B cell (primary cell): ENCODE results near the gene IFT22. TPM values are rescaled to one million over a fixed set of nuclear protein-coding genes. Genes with fewer than 3 reads are reported as not detected.

Experiments used
- ATAC-seq: fragments of 200-7000 bp; cut with Tn5 transposase; one replicate; pipeline ENCODE4 v1.10.0; 2021; ENCODE audit warnings: low read depth, mild to moderate bottlenecking, moderate number of reproducible peaks, moderate library complexity
- CTCF ChIA-PET: fragments of 350-600 bp; sonication (Branson Sonifier 250); formaldehyde crosslinking; loops from one replicate; lab custom pipeline; 2021; ENCODE audit warnings: antibody characterized with exemption, inconsistent platforms; lab: Charles Lee
- POLR2A ChIA-PET: fragments of 350-600 bp; sonication (Branson Sonifier 250); formaldehyde crosslinking; loops from one replicate; lab custom pipeline; 2021; ENCODE audit warnings: antibody characterized with exemption; lab: Charles Lee
- DNase-seq: peaks from one replicate; pipeline ENCODE4 v3.0.0; 2013
- H2AFZ ChIP-seq: 2 replicates; pipeline ENCODE4 v1.6.1; 2012; ENCODE audit warnings: mild to moderate bottlenecking, low read depth, low read length; ENCODE audit not compliant: insufficient read depth, poor library complexity, severe bottlenecking
- H3K27ac ChIP-seq, 2 donors: 1 replicate in 1 of 2; 2 replicates in 1 of 2; pipeline ENCODE4 v1.5.1; 2012 to 2013; ENCODE audit warnings: low read length in 2 of 2, mild to moderate bottlenecking in 2 of 2, moderate library complexity in 1 of 2
- H3K27me3 ChIP-seq, 4 experiments: fragments of 200-600 bp in 1 of 4; sonication (generic) in 1 of 4; replicated peaks in 1 of 4; 1 replicate in 2 of 4; 2 replicates in 2 of 4; pipeline versions ENCODE4 v1.6.1 to v1.7.0; 2013 to 2016; ENCODE audit warnings: low read length in 3 of 4, mild to moderate bottlenecking in 2 of 4, mixed read lengths in 1 of 4, moderate library complexity in 1 of 4; ENCODE audit not compliant: insufficient read depth in 4 of 4, control insufficient read depth in 3 of 4; ENCODE audit errors: control extremely low read depth in 1 of 4
- H3K36me3 ChIP-seq, 2 experiments: replicated peaks in 1 of 2; 1 replicate in 1 of 2; 2 replicates in 1 of 2; pipeline versions ENCODE4 v1.6.1 to v1.7.1; 2013; ENCODE audit warnings: low read length in 1 of 2; ENCODE audit not compliant: insufficient read depth in 2 of 2, control insufficient read depth in 1 of 2; ENCODE audit errors: control extremely low read depth in 1 of 2, extremely low read depth in 1 of 2
- H3K4me1 ChIP-seq, 2 donors: fragments of 200-600 bp in 1 of 2; sonication (generic) in 1 of 2; 1 replicate in 1 of 2; 2 replicates in 1 of 2; pipeline versions ENCODE4 v1.5.1 to v1.6.1; 2013 to 2017; ENCODE audit warnings: low read length in 2 of 2; ENCODE audit not compliant: control insufficient read depth in 2 of 2, insufficient read depth in 2 of 2
- H3K4me2 ChIP-seq: replicated peaks from 2 replicates; pipeline ENCODE3; 2012; ENCODE audit warnings: mild to moderate bottlenecking, low read depth, low read length; ENCODE audit not compliant: poor library complexity, severe bottlenecking
- H3K4me3 ChIP-seq, 5 experiments: fragments of 200-600 bp in 1 of 5; sonication (generic) in 1 of 5; 1 replicate in 3 of 5; 2 replicates in 2 of 5; pipeline versions ENCODE4 v1.5.1 to v1.7.0; 2011 to 2016; ENCODE audit warnings: low read length in 4 of 5, mild to moderate bottlenecking in 4 of 5, low read depth in 2 of 5, control low read depth in 1 of 5, moderate library complexity in 1 of 5; ENCODE audit not compliant: insufficient read depth in 1 of 5; ENCODE audit errors: control extremely low read depth in 1 of 5, extremely low read depth in 1 of 5
- H3K79me2 ChIP-seq: fragments of 200-600 bp; sonication (generic); one replicate; pipeline ENCODE4 v1.6.0; 2016; ENCODE audit warnings: low read length; ENCODE audit not compliant: control insufficient read depth, insufficient read depth
- H3K9ac ChIP-seq: fragments of 200-600 bp; sonication (generic); 2 replicates; pipeline ENCODE4 v1.6.1; 2017; ENCODE audit warnings: mild to moderate bottlenecking, low read length, moderate library complexity
- H3K9me3 ChIP-seq, 3 donors: one replicate each; pipeline versions ENCODE4 v1.6.1 to v1.7.1; 2013; ENCODE audit warnings: low read length in 2 of 3; ENCODE audit not compliant: control insufficient read depth in 2 of 3, insufficient read depth in 1 of 3; ENCODE audit errors: control extremely low read depth in 1 of 3
- H4K20me1 ChIP-seq: 2 replicates; pipeline ENCODE4 v1.6.0; 2012; ENCODE audit warnings: mild to moderate bottlenecking, low read length; ENCODE audit not compliant: insufficient read depth, control insufficient read depth, poor library complexity, severe bottlenecking
- H3K27ac Mint-ChIP-seq: one replicate; pipeline ENCODE4 v1.8.0; 2021; ENCODE audit warnings: mixed read lengths
- H3K27me3 Mint-ChIP-seq: one replicate; pipeline ENCODE4 v1.8.0; 2021; ENCODE audit warnings: mixed read lengths
- H3K4me1 Mint-ChIP-seq: one replicate; pipeline ENCODE4 v1.8.0; 2021; ENCODE audit warnings: mixed read lengths
- H3K4me3 Mint-ChIP-seq: one replicate; pipeline ENCODE4 v1.8.0; 2021; ENCODE audit warnings: mixed read lengths
- H3K9me3 Mint-ChIP-seq: one replicate; pipeline ENCODE4 v1.8.0; 2022; ENCODE audit warnings: mixed read lengths; ENCODE audit not compliant: insufficient read depth
- EZH2 ChIP-seq: IDR thresholded peaks from 2 replicates; pipeline ENCODE4 v1.6.1; 2012; ENCODE audit warnings: borderline replicate concordance, low read depth, mild to moderate bottlenecking, moderate library complexity, low read length; ENCODE audit not compliant: insufficient read depth, poor library complexity, severe bottlenecking
- WGBS: methylation state at CpG from one replicate; pipeline ENCODE4 v1.1.5; 2013; ENCODE audit warnings: missing lambda C conversion rate; ENCODE audit not compliant: insufficient coverage; 5-methylcytosine and 5-hydroxymethylcytosine counted together
- intact Hi-C: fragments of 100-400 bp; cut with micrococcal nuclease; formaldehyde crosslinking; loops from one replicate; pipeline ENCODE4 v1.10.0; 2022
- polyA plus RNA-seq: library from polyadenylated mRNA; depleted of rRNA; stranded (reverse); fragments of >200 nt; gene quantifications from 2 replicates; pipeline ENCODE4 v1.2.3, GENCODE V29; 2012
- total RNA-seq, 2 donors: library from RNA; stranded (reverse); fragments of 120-200 nt in 1 of 2; gene quantifications; 1 replicate in 1 of 2; 2 replicates in 1 of 2; pipeline versions ENCODE4 v1.2.3 to v1.2.4, GENCODE V29; 2013 to 2022
- TF ChIP-seq, protein P1 (sequence below): fragments of 200-600 bp; IDR thresholded peaks from one replicate; pipeline ENCODE4 v1.8.0; 2022; ENCODE audit warnings: antibody characterized with exemption, mild to moderate bottlenecking

IFT22 gene
- total and polyA plus RNA-seq, 2 donors (not counting 1 experiment from before 2014, with no cell fraction given) = 5.2 to 7.3 TPM

DNA sequence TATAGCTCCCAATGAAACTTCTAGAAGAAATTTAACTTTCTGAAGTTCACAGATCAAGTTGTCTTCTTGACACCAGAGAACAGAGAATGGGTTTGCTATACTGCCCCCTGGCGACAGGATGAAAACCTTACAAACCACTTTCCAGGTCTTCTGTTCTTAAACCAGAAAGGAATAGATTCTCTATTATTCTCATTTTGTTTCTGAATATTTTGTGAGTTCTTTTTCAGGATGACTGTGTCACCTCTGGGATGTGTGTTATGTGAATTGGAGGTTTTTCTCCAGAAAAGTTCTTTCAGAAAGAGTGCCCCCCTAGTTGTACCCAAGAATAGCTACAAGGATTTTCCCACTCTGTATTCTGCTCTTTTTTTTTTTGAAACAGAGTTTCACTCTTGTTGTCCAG lies 6.3 kb downstream of the IFT22 start:
- no peaks in the 10 kb centered on the region for H3K27me3 Mint-ChIP-seq
- Histone ChIP-seq H4K20me1 (no peaks in the 10 kb centered on the region), H3K27ac (no peak overlapping the region), H3K27me3 (peaks cover 0 to under 1% (median 0%) of the 10 kb centered on the region in 4 experiments), H3K36me3 (peaks cover 0 to 12% of the 10 kb centered on the region in 2 experiments), H3K79me2 (no peaks in the 10 kb centered on the region), H3K4me2 (no peak overlapping the region), H3K9ac (no peak overlapping the region), H3K9me3 (peaks cover 2 to 16% (median 6%) of the 10 kb centered on the region in 3 donors), H3K4me1 (no peaks in the 10 kb centered on the region), H3K4me3 (no peak overlapping the region), H2AFZ (no peak overlapping the region)
- no CpG with 5 or more reads among the region's 1 CpG for WGBS
- intact Hi-C loops = no loop called here
- H3K27ac Mint-ChIP-seq = no peak overlapping the region
- no peaks in the 10 kb centered on the region for H3K4me1 Mint-ChIP-seq
- TF ChIP-seq EZH2 = no peak
- TF ChIP-seq, protein P1, sequence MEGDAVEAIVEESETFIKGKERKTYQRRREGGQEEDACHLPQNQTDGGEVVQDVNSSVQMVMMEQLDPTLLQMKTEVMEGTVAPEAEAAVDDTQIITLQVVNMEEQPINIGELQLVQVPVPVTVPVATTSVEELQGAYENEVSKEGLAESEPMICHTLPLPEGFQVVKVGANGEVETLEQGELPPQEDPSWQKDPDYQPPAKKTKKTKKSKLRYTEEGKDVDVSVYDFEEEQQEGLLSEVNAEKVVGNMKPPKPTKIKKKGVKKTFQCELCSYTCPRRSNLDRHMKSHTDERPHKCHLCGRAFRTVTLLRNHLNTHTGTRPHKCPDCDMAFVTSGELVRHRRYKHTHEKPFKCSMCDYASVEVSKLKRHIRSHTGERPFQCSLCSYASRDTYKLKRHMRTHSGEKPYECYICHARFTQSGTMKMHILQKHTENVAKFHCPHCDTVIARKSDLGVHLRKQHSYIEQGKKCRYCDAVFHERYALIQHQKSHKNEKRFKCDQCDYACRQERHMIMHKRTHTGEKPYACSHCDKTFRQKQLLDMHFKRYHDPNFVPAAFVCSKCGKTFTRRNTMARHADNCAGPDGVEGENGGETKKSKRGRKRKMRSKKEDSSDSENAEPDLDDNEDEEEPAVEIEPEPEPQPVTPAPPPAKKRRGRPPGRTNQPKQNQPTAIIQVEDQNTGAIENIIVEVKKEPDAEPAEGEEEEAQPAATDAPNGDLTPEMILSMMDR = peak; percentile 78
- H3K9me3 Mint-ChIP-seq = peaks cover 5% of the 10 kb centered on the region
- DNase-seq (peak; percentile 54), ATAC-seq (no peak)
- ChIA-PET CTCF (interaction anchor here (0.6 to 1.4 kb wide), 5 partner anchors 11 to 519 kb away, joined by 3 to 9 read pairs (median 3); no protein-coding TSS in a partner anchor), POLR2A (no interaction called here)
- H3K4me3 Mint-ChIP-seq = no peak overlapping the region

DNA sequence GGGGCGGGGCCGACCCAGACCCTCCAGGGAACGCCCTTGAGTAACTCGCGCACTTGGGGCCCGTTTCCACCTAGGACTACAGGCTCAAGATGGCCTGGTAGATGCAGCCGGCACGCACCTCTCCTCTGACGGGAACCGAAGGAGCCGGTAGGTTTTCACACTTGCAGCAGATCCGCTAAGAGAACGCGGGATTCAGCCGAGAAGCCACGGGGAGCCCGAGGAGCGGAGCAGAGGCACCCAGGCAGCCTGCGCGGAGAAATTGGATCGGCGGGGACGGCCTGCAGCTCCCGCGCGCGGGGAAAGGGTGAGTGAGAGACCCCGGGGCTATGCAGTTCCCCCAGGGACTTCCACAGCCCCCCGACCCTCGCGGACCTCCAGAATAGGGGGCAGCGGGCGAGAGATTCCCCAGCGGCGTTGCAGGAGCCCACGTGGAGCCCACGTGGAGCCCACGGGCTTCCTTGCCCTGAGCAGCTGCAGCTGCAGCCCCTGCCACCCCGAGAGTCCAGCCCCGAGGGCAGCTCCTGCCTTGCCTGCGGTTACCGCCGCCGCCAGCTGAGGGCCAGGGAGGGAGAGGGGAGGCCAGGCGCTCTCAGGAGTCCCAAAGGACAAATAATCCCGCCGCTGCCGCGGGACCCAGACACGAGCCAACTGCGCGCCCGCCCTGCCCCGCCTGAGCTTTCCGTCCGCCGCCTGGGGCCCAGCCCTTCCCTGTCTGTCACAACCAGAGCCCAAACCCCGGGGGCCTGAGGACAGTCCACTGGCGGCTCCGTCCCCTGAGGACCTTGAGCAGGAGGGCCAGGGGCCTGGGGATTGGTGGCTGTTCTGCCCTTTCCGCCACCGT lies 13.1 kb downstream of the IFT22 start:
- Mint-ChIP-seq H3K27ac (no peak overlapping the region), H3K27me3 (peaks cover 29% of the 10 kb centered on the region), H3K4me3 (peak overlapping the region; percentile 81), H3K4me1 (peaks cover 4% of the 10 kb centered on the region), H3K9me3 (peaks cover 12% of the 10 kb centered on the region)
- H3K9ac ChIP-seq = peak overlapping the region; percentile 66
- ChIA-PET CTCF (interaction anchor here (1.5 kb wide), 1 partner anchor 165 kb away, joined by 3 read pairs; no protein-coding TSS in a partner anchor), POLR2A (interaction anchor here (0.6 kb wide), 1 partner anchor 9 kb away, joined by 4 read pairs; no protein-coding TSS in a partner anchor)
- intact Hi-C loops = no loop called here
- H3K4me1 ChIP-seq = peaks cover 9 to 13% of the 10 kb centered on the region in 2 donors
- peak overlapping the region in 4 of 5 experiments; percentile 32 to 74 (median 54) for H3K4me3 ChIP-seq
- 17% methylated on average over 60 of the region's 62 CpGs for WGBS
- ATAC-seq (peak; percentile 61), DNase-seq (no peak)
- H3K27ac ChIP-seq = no peak overlapping the region
- H3K36me3 ChIP-seq = no peaks in the 10 kb centered on the region
- H3K27me3 ChIP-seq = peaks cover 0 to 41% (median 15%) of the 10 kb centered on the region in 4 experiments
- peak overlapping the region; percentile 80 for H2AFZ ChIP-seq
- peaks cover 2 to 59% (median 9%) of the 10 kb centered on the region in 3 donors for H3K9me3 ChIP-seq
- no peaks in the 10 kb centered on the region for H4K20me1 ChIP-seq
- peak overlapping the region; percentile 75 for H3K4me2 ChIP-seq
- no peak for TF ChIP-seq EZH2
- TF ChIP-seq, protein P1 = no peak
- H3K79me2 ChIP-seq = no peaks in the 10 kb centered on the region
